Parathyroid adenoma (tissue), 2 donors: ENCODE data around the gene KCNG3.

Experiments
- H2AFZ ChIP-seq: fragments of 300-600 bp; sonication (generic); one replicate; pipeline ENCODE4 v1.7.0; 2017; ENCODE audit warnings: antibody characterized with exemption, mild to moderate bottlenecking
- H3K27ac ChIP-seq: fragments of 300-600 bp; sonication (generic); one replicate; pipeline ENCODE4 v1.7.0; 2017
- H3K27me3 ChIP-seq: fragments of 300-600 bp; sonication (generic); one replicate; pipeline ENCODE4 v1.7.0; 2017; ENCODE audit warnings: low read length; ENCODE audit not compliant: control insufficient read depth, insufficient read depth
- H3K36me3 ChIP-seq: fragments of 300-600 bp; sonication (generic); one replicate; pipeline ENCODE4 v1.7.0; 2017; ENCODE audit warnings: low read length; ENCODE audit not compliant: control insufficient read depth, insufficient read depth
- H3K4me1 ChIP-seq: fragments of 300-600 bp; sonication (generic); one replicate; pipeline ENCODE4 v1.7.0; 2017; ENCODE audit warnings: control low read depth
- H3K4me2 ChIP-seq: fragments of 300-600 bp; sonication (generic); one replicate; pipeline ENCODE4 v1.7.0; 2017; ENCODE audit warnings: low read length
- H3K4me3 ChIP-seq: fragments of 300-600 bp; sonication (generic); one replicate; pipeline ENCODE4 v1.7.0; 2017; ENCODE audit warnings: low read depth, low read length
- H3K79me2 ChIP-seq: fragments of 300-600 bp; sonication (generic); one replicate; pipeline ENCODE4 v1.7.0; 2017; ENCODE audit warnings: control low read depth
- H3K9ac ChIP-seq: fragments of 300-600 bp; sonication (generic); one replicate; pipeline ENCODE4 v1.7.0; 2017; ENCODE audit warnings: mild to moderate bottlenecking
- H3K9me3 ChIP-seq: fragments of 300-600 bp; sonication (generic); one replicate; pipeline ENCODE4 v1.7.0; 2017; ENCODE audit warnings: low read length; ENCODE audit not compliant: control insufficient read depth
- TF ChIP-seq, protein P1 (sequence below): fragments of 300-600 bp; sonication (generic); IDR thresholded peaks from one replicate; pipeline ENCODE4 v1.7.0; 2017; ENCODE audit warnings: antibody characterized with exemption, mild to moderate bottlenecking
- donor health status: primary hyperparathyroidism.

KCNG3 gene

DNA sequence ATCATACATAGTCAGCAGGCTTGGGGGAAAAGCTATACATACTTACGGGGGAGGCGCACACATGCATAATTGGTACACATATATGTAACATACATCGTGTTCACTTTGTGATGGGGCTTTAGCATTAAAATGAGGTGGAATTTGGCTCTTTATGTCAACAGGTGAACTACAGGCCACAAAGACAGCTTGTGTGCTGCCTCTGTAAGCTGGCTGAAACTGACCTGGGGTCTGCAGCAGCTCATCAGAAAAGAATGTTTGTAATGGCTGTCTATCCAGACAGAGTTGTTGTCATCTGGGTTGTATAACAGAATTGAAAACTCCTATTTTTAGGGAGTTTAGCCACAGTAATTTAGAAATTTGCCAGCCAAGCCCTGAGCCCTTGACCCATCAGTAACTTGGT is 4.7 kb upstream of the KCNG3 start:
- Histone ChIP-seq H3K9ac (no peak overlapping the region), H3K9me3 (no peaks in the 10 kb centered on the region), H3K36me3 (no peaks in the 10 kb centered on the region), H3K4me1 (peaks cover 5% of the 10 kb centered on the region), H2AFZ (no peak overlapping the region), H3K27me3 (no peaks in the 10 kb centered on the region), H3K79me2 (no peaks in the 10 kb centered on the region), H3K4me3 (no peak overlapping the region), H3K27ac (no peak overlapping the region), H3K4me2 (no peak overlapping the region)
- TF ChIP-seq, protein P1, sequence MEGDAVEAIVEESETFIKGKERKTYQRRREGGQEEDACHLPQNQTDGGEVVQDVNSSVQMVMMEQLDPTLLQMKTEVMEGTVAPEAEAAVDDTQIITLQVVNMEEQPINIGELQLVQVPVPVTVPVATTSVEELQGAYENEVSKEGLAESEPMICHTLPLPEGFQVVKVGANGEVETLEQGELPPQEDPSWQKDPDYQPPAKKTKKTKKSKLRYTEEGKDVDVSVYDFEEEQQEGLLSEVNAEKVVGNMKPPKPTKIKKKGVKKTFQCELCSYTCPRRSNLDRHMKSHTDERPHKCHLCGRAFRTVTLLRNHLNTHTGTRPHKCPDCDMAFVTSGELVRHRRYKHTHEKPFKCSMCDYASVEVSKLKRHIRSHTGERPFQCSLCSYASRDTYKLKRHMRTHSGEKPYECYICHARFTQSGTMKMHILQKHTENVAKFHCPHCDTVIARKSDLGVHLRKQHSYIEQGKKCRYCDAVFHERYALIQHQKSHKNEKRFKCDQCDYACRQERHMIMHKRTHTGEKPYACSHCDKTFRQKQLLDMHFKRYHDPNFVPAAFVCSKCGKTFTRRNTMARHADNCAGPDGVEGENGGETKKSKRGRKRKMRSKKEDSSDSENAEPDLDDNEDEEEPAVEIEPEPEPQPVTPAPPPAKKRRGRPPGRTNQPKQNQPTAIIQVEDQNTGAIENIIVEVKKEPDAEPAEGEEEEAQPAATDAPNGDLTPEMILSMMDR: no peak

DNA sequence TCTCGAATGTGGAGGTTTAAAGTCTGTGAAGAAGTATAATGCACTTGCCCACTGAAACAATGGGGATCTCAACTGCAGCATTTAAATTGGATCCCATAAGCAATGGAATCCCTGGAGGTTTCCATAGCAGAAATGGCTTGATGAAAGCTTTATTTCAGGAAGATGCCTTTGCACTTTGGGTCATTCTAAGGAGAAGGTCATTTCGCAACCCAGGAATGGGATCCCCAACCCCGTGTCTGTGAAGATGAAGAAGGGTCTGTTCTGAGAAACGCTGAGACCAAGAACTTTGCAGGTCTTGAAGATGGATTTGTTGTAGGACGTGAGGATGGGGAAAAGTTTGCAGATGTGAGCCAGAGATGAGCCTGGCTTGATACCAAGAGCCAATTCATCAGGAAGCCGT is 1.8 kb upstream of the KCNG3 start:
- Histone ChIP-seq H2AFZ (peak overlapping the region; percentile 81), H3K27ac (no peak overlapping the region), H3K79me2 (no peaks in the 10 kb centered on the region), H3K36me3 (no peaks in the 10 kb centered on the region), H3K4me3 (no peak overlapping the region), H3K4me2 (no peak overlapping the region), H3K4me1 (peaks cover 5% of the 10 kb centered on the region), H3K9ac (no peak overlapping the region), H3K9me3 (no peaks in the 10 kb centered on the region), H3K27me3 (no peaks in the 10 kb centered on the region)
- TF ChIP-seq, protein P1: no peak

DNA sequence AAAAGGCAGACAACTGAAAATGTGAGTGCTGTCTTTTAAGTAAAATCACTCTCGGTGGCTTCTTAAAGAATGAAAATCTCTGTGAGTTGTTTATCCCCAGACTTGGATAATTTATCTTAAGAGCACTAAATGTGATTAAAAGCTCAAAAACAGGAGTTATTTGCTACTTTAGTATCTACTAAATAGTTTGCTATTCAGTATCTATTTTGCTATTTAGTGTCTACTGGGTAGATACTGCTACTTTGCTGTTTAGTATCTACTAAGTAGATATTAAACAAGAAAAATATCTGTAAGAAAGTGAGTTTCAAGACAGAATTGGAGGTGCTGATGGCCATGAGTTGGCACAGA is 1.4 kb upstream of the KCNG3 start:
- Histone ChIP-seq H3K4me2 (peak overlapping the region; percentile 75), H3K9ac (no peak overlapping the region), H3K36me3 (no peaks in the 10 kb centered on the region), H3K4me1 (peaks cover 5% of the 10 kb centered on the region), H2AFZ (peak overlapping the region; percentile 81), H3K4me3 (peak overlapping the region; percentile 44), H3K27me3 (no peaks in the 10 kb centered on the region), H3K79me2 (no peaks in the 10 kb centered on the region), H3K27ac (no peak overlapping the region), H3K9me3 (no peaks in the 10 kb centered on the region)
- TF ChIP-seq, protein P1: no peak

DNA sequence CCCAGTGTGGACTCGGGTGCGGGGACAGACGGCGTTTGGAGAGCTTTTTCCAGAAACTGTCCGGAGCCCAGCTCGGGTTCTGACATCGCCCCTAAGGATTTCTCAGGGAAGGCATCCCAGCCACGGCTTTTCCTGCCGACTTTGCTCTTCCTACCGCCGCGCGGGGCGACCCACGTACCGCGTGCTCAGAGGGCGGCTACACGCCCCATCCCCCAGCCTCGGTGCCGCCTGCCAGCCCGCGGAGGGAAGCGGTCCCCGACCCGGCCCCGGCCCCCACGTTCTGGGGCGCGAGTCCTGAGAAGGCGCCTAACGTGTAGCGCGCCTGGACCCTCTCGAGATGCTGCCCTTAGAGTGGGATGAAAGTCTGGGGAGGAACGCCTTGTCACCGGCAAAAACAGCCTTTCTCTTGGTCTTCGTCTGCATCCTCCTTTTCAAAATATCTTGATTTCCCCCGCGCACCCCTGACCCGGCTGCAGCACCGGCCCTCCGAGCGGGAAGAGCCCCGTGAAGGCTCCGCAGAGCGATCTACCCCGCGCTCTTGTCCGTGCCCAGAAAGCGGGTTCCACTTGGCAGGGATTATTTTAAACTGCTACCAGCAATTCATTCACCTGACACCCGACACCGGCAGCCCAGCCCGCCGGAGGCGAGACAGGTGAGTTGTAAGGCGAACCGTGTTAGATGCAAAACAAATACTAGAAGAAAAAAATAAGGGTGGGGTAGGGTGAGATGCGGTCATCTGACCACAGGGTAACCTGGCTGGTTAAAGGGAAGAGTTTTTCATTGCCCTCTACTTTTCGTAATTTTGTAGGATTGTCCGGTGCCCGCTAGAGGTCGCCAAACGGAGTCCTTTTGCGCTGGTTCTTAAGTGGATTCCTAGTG is 812 bp upstream of the KCNG3 start:
- Histone ChIP-seq H3K4me1 (peaks cover 5% of the 10 kb centered on the region), H3K9ac (no peak overlapping the region), H3K27ac (no peak overlapping the region), H3K4me3 (peak overlapping the region; percentile 44), H3K27me3 (no peaks in the 10 kb centered on the region), H3K4me2 (peak overlapping the region; percentile 75), H2AFZ (peak overlapping the region; percentile 81), H3K9me3 (no peaks in the 10 kb centered on the region), H3K36me3 (no peaks in the 10 kb centered on the region), H3K79me2 (no peaks in the 10 kb centered on the region)
- TF ChIP-seq, protein P1: peak; percentile 89
